Neural cell (in vitro differentiated cells): ENCODE data around the gene CYB5R3. TPM values are rescaled to one million over a fixed set of nuclear protein-coding genes. Genes with fewer than 3 reads are reported as not detected.

Experiments used
- H2AFZ ChIP-seq: fragments of 200-600, 300-800 bp; sonication (generic), shearing (Covaris generic); 2 replicates; pipeline ENCODE4 v1.6.0; 2014; ENCODE audit warnings: low read depth, mild to moderate bottlenecking, antibody characterized with exemption, low read length, moderate library complexity
- H3F3A ChIP-seq: fragments of 200-600 bp; shearing (Covaris generic); 2 replicates; pipeline ENCODE4 v1.6.1; 2016; ENCODE audit warnings: mild to moderate bottlenecking, moderate library complexity, mixed read lengths, antibody characterized with exemption, low read length; ENCODE audit not compliant: insufficient read depth, poor library complexity, severe bottlenecking
- H3K27ac ChIP-seq: fragments of 200-600, 300-800 bp; sonication (generic), shearing (Covaris generic); 2 replicates; pipeline ENCODE4 v1.5.1; 2014; ENCODE audit warnings: mild to moderate bottlenecking, low read length, moderate library complexity
- H3K27me3 ChIP-seq: fragments of 300-800, 200-600 bp; sonication (generic), shearing (Covaris generic); 2 replicates; pipeline ENCODE4 v1.6.0; 2014; ENCODE audit warnings: mild to moderate bottlenecking, low read depth, low read length, moderate library complexity; ENCODE audit not compliant: insufficient read depth
- H3K36me3 ChIP-seq: fragments of 300-800, 200-600 bp; sonication (generic), shearing (Covaris generic); 2 replicates; pipeline ENCODE4 v1.5.1; 2014; ENCODE audit warnings: mild to moderate bottlenecking, antibody characterized with exemption, low read length, moderate library complexity; ENCODE audit not compliant: insufficient read depth
- H3K4me2 ChIP-seq: fragments of 300-800, 200-600 bp; sonication (generic), shearing (Covaris generic); 2 replicates; pipeline ENCODE4 v1.6.0; 2014; ENCODE audit warnings: mild to moderate bottlenecking, low read length
- H3K4me3 ChIP-seq: fragments of 300-800, 200-600 bp; sonication (generic), shearing (Covaris generic); 2 replicates; pipeline ENCODE4 v1.5.1; 2014; ENCODE audit warnings: mild to moderate bottlenecking, low read length, moderate library complexity
- H3K79me2 ChIP-seq: fragments of 200-600 bp; shearing (Covaris generic); replicated peaks from 2 replicates; pipeline ENCODE4 v1.6.0; 2014; ENCODE audit warnings: mild to moderate bottlenecking, low read length, moderate library complexity; ENCODE audit not compliant: insufficient read depth
- H3K9ac ChIP-seq: fragments of 300-800, 200-600 bp; sonication (generic), shearing (Covaris generic); 2 replicates; pipeline ENCODE4 v1.6.1; 2016; ENCODE audit warnings: mild to moderate bottlenecking, low read length, mixed read lengths
- H3K9me2 ChIP-seq: fragments of 200-600 bp; shearing (Covaris generic); 2 replicates; pipeline ENCODE4 v1.6.1; 2016; ENCODE audit warnings: mild to moderate bottlenecking, low read length, mixed read lengths; ENCODE audit not compliant: insufficient read depth
- H3K9me3 ChIP-seq: fragments of 200-600, 300-800 bp; sonication (generic), shearing (Covaris generic); 2 replicates; pipeline ENCODE4 v1.6.1; 2016; ENCODE audit warnings: mild to moderate bottlenecking, mixed run types, low read length, moderate library complexity, mixed read lengths
- H4K20me1 ChIP-seq: fragments of 200-600 bp; shearing (Covaris generic); 2 replicates; pipeline ENCODE4 v1.6.1; 2016; ENCODE audit warnings: mild to moderate bottlenecking, mixed run types; ENCODE audit not compliant: insufficient read depth
- CTCF ChIP-seq: fragments of 450-650 bp; IDR thresholded peaks from 2 replicates; pipeline ENCODE4 v1.5.1; 2014; ENCODE audit warnings: antibody characterized with exemption, mild to moderate bottlenecking, moderate library complexity; ENCODE audit not compliant: poor library complexity, severe bottlenecking
- EP300 ChIP-seq: fragments of 450-650 bp; conservative IDR thresholded peaks from 2 replicates; pipeline ENCODE4 v1.6.1; 2014; ENCODE audit warnings: antibody characterized with exemption, mild to moderate bottlenecking, moderate library complexity; ENCODE audit not compliant: poor library complexity, severe bottlenecking
- EZH2 ChIP-seq: fragments of 200-600, 300-800 bp; shearing (Covaris generic), sonication (generic); IDR thresholded peaks from 2 replicates; pipeline ENCODE4 v1.6.1; 2014; ENCODE audit warnings: antibody characterized with exemption, low read length, borderline replicate concordance, mild to moderate bottlenecking; ENCODE audit not compliant: insufficient read depth, poor library complexity, severe bottlenecking
- MXI1 ChIP-seq: fragments of 450-650 bp; conservative IDR thresholded peaks from 2 replicates; pipeline ENCODE4 v1.6.1; 2014; ENCODE audit warnings: antibody characterized with exemption, mild to moderate bottlenecking; ENCODE audit not compliant: poor library complexity, severe bottlenecking
- POLR2AphosphoS5 ChIP-seq: IDR thresholded peaks from 2 replicates; pipeline ENCODE4 v1.6.1; 2012
- RAD21 ChIP-seq: fragments of 450-650 bp; conservative IDR thresholded peaks from 2 replicates; pipeline ENCODE4 v1.6.1; 2014; ENCODE audit warnings: antibody characterized with exemption, mild to moderate bottlenecking, moderate library complexity
- REST ChIP-seq: IDR thresholded peaks from 2 replicates; pipeline ENCODE4 v1.6.1; 2012; ENCODE audit warnings: borderline replicate concordance
- SMC3 ChIP-seq: fragments of 450-650 bp; conservative IDR thresholded peaks from 2 replicates; pipeline ENCODE4 v1.6.1; 2014; ENCODE audit warnings: antibody characterized with exemption, mild to moderate bottlenecking, moderate library complexity; ENCODE audit not compliant: poor library complexity
- TAF1 ChIP-seq: IDR thresholded peaks from 2 replicates; pipeline ENCODE4 v1.6.1; 2012; ENCODE audit warnings: low read depth
- polyA plus RNA-seq: library from polyadenylated mRNA; depleted of rRNA; stranded (reverse); fragments of >200 nt; gene quantifications from 2 replicates; pipeline ENCODE4 v1.2.3, GENCODE V29; 2014

Gene CYB5R3
- polyA plus RNA-seq, 1 donor from 2014 or later = 20.2 TPM

- Histone ChIP-seq H3K9me2 (no peaks in the 10 kb centered on the region), H3K9ac (no peak overlapping the region), H3K79me2 (no peaks in the 10 kb centered on the region), H3K27me3 (no peaks in the 10 kb centered on the region), H2AFZ (no peak overlapping the region), H3K36me3 (no peaks in the 10 kb centered on the region), H3F3A (no peaks in the 10 kb centered on the region), H3K27ac (no peak overlapping the region), H3K9me3 (no peaks in the 10 kb centered on the region), H3K4me2 (no peak overlapping the region), H3K4me3 (no peak overlapping the region), H4K20me1 (no peaks in the 10 kb centered on the region)
- TF ChIP-seq EP300 (no peak), RAD21 (no peak)
Measured at GRCh38 chr22:42688241-42689211, 39.3 kb upstream of the CYB5R3 start.

GRCh38 chr22:42686756-42687491 lies 37.7 kb upstream of the CYB5R3 start:
- TF ChIP-seq TAF1 (no peak), CTCF (no peak), EZH2 (no peak), RAD21 (no peak), EP300 (no peak), SMC3 (no peak), REST (no peak), MXI1 (no peak), POLR2AphosphoS5 (no peak)
- H3K27me3 ChIP-seq = no peaks in the 10 kb centered on the region
- no peaks in the 10 kb centered on the region for H3K9me3 ChIP-seq
- no peaks in the 10 kb centered on the region for H3K9me2 ChIP-seq
- no peak overlapping the region for H3K9ac ChIP-seq
- H3K27ac ChIP-seq = no peak overlapping the region
- H3F3A ChIP-seq = no peaks in the 10 kb centered on the region
- H3K4me3 ChIP-seq = no peak overlapping the region
- H3K36me3 ChIP-seq = no peaks in the 10 kb centered on the region
- H4K20me1 ChIP-seq = no peaks in the 10 kb centered on the region
- no peaks in the 10 kb centered on the region for H3K79me2 ChIP-seq
- H2AFZ ChIP-seq = no peak overlapping the region
- H3K4me2 ChIP-seq = no peak overlapping the region
